Activated CD4-positive, CD25-positive, alpha-beta regulatory T cell treated with anti-CD3 and anti-CD28 coated beads, Interleukin-2, amount 50 U/mL, for 72 hours (primary cell): ENCODE data around the gene SLC39A1.
"Not testable (repeated sequence)": the region's sequence is repeated elsewhere in the genome, so short reads cannot be mapped to it uniquely, and the experiment has no call there.

ENCODE experiments used
- DNase-seq: peaks from one replicate; pipeline ENCODE4 v3.0.0; 2021

SLC39A1 gene

DNA sequence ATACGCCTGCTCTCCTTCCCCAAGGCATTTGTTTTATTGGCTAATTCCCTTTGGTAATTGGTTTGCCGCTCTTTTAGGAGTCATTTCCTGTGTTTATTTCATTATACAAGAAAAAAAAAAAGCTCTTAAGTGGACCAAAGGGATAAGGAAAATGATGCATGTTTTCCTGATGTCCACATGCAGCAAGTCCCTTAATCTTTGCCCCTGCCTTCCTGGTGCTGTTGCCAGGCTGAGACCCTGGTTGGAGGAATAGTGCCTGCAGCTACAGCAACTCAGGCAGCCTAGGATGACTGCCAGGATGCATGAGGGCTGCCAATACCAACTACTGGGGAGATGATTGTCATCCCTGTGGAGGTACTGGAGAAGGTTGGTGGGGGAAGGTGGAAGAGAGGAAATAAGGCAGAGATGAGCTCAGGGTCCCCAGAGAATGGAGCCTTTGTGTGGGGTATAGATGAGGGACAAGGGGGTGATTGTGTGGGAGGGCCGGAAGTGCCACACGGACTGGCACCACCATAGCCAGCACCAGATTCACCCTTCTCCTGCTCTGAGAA, 34.5 kb downstream of the SLC39A1 start:
- no peak for DNase-seq

DNA sequence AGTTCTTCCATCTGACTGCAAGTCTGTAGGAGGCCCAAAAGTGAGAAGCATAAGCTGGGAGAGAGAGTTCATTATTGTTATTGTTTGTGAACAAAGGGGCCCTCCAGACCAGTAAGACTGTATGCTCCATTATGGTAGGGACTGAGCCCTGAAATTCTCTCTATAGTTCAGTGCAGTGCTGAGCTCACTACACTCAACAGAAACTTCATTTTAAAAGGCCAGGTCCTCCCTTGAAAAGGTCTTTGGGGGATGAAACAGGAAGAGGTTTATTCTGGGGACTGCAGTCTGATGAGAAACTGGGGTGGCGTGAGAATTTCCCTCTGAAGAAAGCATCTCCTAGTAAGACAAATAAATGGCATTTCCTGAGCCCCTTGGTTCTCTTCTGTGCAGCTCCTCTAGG, 35.1 kb downstream of the SLC39A1 start:
- DNase-seq, result no peak

DNA sequence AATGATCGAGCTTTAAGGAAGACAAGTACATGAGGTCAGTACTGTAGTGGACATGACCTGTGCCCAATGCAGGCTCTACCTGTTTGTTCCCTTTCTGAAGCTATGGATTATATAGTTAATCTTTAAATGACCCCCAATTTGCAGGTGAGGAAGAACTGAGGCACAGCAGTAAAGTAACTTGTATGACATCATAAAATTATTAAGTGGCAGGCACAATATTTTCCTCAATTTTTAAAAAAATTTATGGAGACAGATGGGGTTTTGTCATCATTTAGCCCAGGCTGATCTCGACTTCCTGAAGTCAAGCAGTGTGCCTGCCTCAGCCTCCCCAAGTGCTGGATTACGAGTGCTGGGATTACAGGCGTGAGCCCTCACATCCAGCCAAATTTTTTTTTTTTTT, 36.9 kb downstream of the SLC39A1 start:
- no peak for DNase-seq

DNA sequence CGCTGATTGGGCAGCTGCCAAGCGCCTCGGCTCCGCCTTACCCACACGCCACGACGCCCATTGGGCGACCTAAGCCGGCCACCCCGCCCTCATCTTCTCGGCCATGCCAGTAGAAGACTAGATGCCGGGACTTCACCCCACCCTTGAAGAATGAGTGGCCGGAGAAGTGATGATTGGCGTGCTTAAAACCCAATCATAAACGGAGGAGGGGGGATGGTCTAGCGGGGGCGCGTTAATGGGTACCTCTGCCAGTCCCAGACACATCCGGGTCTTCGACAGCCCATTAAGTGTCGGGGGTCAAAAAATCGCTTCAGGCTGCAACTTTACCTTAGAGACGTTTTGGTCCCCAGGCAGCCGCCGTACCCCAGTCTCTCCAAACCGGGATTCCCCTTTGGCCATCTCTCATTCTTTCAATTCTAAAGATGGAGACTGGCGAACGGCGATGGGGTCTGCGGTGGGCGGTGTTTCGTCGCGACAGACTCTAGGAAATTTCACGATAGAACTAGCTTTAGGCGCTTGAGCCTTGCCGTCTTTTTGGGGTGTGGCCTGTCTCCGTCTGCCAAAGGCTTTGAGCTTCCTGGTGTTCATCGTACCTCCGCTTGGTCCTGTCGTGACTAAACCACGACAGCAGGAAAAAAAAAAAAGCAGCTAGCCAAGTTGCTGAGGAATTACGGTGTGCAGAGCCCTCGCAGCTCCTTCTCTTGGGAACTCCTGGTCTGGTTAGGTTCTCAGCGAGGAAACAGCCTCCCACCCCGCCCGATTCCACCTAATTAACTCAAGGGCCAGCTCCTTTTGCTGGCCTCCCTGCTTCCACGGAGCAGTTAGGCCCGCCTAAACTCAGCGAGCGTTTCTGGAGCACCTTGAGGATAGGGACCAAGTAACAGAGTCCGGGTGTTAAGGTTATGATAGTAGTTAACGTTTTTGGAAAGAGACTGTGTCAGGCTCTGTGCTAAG, 40.1 kb downstream of the SLC39A1 start, which contains the start of gene GATAD2B:
TSS of gene GATAD2B (minus strand) at position 1 of the 954 bp plus-strand sequence. CDS start 94,625 bp downstream, outside the sequence.
- peak; percentile 95 for DNase-seq

DNA sequence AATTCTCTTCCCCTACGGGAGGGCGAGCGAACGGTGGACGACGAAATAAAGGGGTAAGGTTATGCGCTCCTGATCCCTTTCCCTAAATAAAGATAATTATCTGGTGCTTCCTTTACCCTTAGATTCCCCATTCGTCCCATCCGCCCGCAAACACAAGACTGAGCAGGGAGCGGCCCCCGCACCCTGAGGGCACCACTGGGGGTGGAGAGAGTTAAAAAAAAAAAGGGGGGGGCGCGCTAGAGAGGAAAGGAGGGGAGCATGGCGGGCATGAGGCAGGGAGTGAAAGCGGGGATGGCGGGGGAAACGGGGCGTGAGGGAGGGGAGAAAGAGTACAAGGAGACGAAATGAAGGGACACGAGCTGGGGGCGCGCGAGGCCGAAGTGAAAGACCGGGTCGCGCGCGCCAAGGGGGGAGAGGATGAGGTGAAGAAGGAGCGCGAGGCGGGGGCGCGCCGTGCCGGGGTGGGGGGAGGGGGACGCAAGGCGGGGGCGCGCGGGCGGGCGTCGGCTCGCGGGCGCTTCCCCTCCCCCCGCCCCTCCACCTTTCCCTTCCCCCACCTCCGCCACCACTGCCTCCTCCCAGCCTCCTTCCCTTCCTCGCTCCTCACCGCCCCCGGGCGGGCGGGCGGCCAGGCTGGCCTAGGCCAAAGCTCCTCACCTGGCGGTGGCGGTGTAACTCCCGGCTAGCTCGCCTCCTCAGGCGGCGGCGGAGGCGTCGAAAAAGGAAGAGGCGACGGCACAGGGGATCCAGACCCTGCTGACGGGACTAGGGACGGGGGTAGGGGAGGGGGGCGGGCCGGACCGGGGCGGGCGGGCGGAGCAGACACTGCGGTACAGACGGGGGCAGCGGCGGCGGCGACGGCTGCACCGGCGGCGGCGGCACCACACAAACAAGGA, 41.0 kb downstream of the SLC39A1 start:
- no peak for DNase-seq

DNA sequence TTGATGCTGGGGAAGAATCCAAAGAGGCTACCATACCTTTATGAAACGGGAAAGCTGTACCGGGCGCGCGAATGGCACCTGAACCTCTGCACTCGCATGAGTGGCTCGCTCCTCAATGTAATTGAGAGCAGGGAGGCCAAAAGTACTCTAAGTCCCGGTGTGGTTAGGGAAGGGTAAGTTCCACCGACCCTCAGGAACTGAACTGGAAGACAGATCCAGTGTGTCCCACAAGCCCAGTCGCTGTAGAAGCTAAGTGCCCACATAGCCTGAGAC, 41.6 kb downstream of the SLC39A1 start:
- DNase-seq, result no peak

DNA sequence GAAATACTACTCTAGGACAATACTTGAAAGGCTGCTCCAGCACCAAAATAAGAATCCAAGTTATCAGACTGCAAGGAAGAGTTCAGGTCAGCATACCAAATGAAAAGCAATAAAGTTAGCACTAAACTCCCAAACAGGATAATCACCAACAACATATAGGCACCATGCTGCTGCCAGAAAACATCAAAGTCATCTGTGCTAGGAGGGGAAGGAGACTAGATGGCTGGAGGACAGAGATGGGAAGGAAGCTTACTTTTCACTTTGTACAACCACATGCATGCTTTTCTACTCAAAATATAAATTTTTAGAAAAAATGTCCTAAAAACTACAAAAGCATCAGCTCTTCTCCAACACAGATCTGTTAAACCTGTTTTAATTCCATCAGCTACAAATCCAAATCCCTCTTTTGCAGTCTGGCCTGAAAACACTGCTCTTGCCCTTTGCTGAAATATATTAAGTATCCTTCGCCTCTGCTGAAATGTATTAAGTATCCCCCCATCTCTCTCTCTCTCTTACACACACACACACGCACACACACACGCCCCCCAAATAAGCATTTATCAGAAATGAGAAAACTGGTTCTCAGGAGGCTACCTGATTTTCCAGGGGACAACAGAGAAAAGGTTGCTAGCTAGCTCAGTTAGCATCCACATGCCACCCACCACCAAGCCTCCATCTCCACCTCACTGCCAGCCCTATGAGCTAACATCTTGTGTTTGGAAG, 42.1 kb downstream of the SLC39A1 start:
- DNase-seq, result no peak

DNA sequence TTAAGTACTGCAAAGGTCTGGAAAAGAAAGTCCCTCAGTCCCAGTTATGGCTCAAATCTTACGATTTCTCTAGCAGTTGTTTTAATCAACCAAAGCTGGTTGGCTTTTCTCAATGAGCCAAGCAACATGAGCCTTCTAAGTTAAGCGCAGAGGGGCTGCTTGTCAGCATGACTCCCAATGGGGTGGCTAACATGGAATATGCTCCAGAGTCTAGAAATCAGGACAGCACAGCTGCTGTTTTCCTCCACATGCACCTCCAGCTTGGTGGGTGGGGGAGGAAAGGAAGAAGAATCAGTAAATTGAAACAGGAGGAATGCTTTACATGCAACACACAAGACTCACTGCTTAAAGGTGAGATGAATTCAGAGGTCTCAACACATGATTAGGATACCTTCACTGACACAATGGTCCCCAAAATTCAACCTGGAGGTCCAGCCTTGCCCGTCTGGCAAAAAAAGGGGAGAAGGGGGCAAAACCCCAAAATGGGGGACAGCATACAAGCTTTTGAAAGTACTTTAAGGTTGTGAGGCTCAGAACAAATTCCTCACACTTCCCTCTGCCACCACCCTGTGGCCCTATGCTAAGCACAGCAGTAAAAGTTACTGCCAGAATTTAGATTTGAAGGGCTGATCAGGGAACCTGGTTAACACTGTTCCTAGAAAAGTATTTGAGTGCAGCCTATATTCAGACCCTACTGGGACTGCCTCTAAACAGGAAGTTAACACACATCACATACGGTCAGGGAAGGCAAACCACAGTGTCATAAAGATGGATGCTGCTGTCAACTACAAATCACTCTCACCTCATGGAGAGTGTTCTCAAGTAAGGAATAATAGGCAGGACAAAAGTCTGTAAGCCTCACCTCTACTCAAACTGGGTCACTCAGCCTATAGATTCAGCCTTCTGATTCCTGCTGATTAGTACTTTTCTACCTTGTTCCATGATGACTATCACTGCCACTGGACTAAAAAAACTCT, 43.2 kb downstream of the SLC39A1 start:
- DNase-seq, result no peak

DNA sequence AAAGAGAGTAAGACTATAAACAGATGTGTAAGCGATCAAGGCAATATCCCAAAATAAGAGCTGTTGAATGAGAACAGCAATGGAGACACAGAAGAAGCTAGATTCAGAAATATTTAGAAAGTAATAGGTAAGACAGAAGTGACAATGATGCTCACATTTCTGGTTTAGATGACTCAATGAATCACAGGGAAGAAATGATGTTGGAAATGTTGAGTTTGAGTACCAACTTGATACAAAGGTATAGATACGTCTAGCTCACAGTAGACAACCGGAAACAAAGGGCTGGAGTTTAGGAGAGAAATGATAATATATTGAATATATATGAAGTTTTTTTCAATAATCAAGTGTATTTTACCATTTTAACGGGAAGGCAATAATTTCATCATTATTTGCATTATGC, 47.0 kb downstream of the SLC39A1 start:
- DNase-seq, result no peak

DNA sequence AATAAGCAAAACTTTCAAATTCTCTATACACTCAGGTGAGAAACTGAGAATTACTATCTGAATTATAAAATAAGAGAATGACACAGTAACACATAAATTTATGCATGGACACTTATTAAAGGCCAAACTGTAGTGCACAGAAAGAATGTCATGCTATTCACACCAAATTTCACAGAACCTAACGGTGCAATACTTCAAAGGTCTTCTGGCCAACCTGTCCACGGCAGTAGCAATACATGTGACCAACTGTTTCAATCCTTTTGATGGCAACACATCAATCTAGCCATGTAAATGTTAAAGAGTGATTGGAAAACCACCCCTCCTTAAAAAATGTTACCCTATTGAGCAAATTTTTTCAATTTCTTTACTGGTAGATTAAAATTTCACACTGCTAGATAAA, 51.0 kb downstream of the SLC39A1 start:
- no peak for DNase-seq

DNA sequence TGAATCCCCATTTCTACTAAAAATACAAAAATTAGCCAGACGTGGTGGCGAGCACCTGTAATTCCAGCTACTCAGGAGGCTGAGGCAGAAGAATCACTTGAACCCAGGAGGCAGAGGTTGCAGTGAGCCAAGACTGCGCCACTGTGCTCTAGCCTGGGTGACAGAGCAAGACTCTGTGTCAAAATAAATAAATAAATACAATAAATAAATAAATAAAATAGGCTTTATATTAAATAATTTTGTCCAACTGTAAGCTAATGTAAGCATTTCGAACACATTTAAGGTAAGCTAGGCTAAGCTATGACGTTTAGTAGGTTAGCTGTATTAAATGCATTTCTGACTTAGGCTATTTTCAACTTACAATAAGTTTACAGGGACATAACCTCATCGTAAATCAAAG, 52.8 kb downstream of the SLC39A1 start:
- DNase-seq, result not testable (repeated sequence)
